Stomach (tissue), 9 donors: Measurements from ENCODE around the gene TFAP2A. TPM values are rescaled to one million over a fixed set of nuclear protein-coding genes. Genes with fewer than 3 reads are reported as not detected.
A peak's percentile ranks its signal among the peaks of the same experiment; 100 is the strongest.

ENCODE experiments used
- DNase-seq, 2 donors: peaks; one replicate each; pipeline versions ENCODE4 v3.0.0 to v3.0.0-alpha.2; 2013 to 2019
- H3K27ac ChIP-seq, 5 donors: fragments of 200-600 bp in 4 of 5; sonication (generic) in 4 of 5; one replicate each; pipeline ENCODE4 v1.5.1; 2013 to 2019; ENCODE audit warnings: mild to moderate bottlenecking in 1 of 5, moderate library complexity in 1 of 5
- H3K27me3 ChIP-seq, 3 donors: fragments of 200-600 bp; sonication (generic); one replicate each; pipeline ENCODE4 v1.5.1; 2017 to 2019; ENCODE audit warnings: mixed run types in 1 of 3
- H3K36me3 ChIP-seq, 4 donors: fragments of 200-600 bp; sonication (generic); 1 replicate in 3 of 4; 2 replicates in 1 of 4; pipeline ENCODE4 v1.5.1; 2016 to 2019
- H3K4me1 ChIP-seq, 4 donors: fragments of 200-600 bp; sonication (generic); one replicate each; pipeline ENCODE4 v1.5.1; 2016 to 2019
- H3K4me3 ChIP-seq, 4 donors: fragments of 200-600 bp; sonication (generic) in 3 of 4; one replicate each; pipeline ENCODE4 v1.5.1; 2016 to 2019; ENCODE audit warnings: mild to moderate bottlenecking in 1 of 4
- H3K9me3 ChIP-seq, 4 donors: fragments of 200-600 bp; sonication (generic); one replicate each; pipeline ENCODE4 v1.5.1; 2016 to 2019
- CTCF ChIP-seq, 7 experiments: fragments of 450-650 bp in 4 of 7; fragments of 200-600 bp in 3 of 7; sonication (generic) in 3 of 7; IDR thresholded peaks; one replicate each; pipeline ENCODE4 v1.5.1; 2016 to 2019; ENCODE audit warnings: antibody characterized with exemption in 7 of 7, control low read depth in 2 of 7, mild to moderate bottlenecking in 1 of 7
- EP300 ChIP-seq: sonication (generic); formaldehyde crosslinking; IDR thresholded peaks from one replicate; pipeline ENCODE4 v1.6.1; 2017; ENCODE audit warnings: antibody characterized with exemption
- POLR2A ChIP-seq, 4 donors: fragments of 450-650 bp; IDR thresholded peaks; one replicate each; pipeline ENCODE4 v1.6.1; 2016; ENCODE audit warnings: antibody characterized with exemption in 4 of 4, control low read depth in 2 of 4, mild to moderate bottlenecking in 1 of 4, moderate library complexity in 1 of 4
- POLR2AphosphoS5 ChIP-seq, 3 donors: sonication (generic); formaldehyde crosslinking; IDR thresholded peaks; one replicate each; pipeline ENCODE4 v1.6.1; 2016; ENCODE audit warnings: antibody characterized with exemption in 3 of 3
- WGBS, 5 donors: extraction: QIAGEN DNeasy Blood & Tissue Kit in 3 of 5; methylation state at CpG; one replicate each; pipeline versions ENCODE4 v1.1.5 to v1.1.7; 2013 to 2018; 5-methylcytosine and 5-hydroxymethylcytosine counted together
- intact Hi-C: fragments of 100-400 bp; cut with DNase I; formaldehyde crosslinking; loops from one replicate; pipeline ENCODE4 v1.15.1; 2023; ENCODE audit warnings: low total_unique reads
- polyA plus RNA-seq, 3 donors: library from polyadenylated mRNA; stranded (reverse); fragments of 200-250 nt; gene quantifications; one replicate each; pipeline ENCODE4 v1.2.3, GENCODE V29; 2013
- total RNA-seq, 5 donors: library from RNA; depleted of rRNA; stranded (reverse); fragments of >200 nt; gene quantifications; one replicate each; pipeline versions ENCODE4 v1.1.0 to v1.2.3, GENCODE V29; 2014 to 2016
- donor health status: healthy with polysubstance abuse.
- donor health status: Bipolar disorder and iron deficiency.
- donor health status: healthy.

The TFAP2A gene
- total and polyA plus RNA-seq, 8 donors = 0.18 to 10.1 (median 0.50) TPM; not detected in 5

- DNase-seq = peak in 1 of 2 donors; percentile 81
- H3K9me3 ChIP-seq = peaks cover 0 to 27% (median 8%) of the 10 kb centered on the region in 4 donors
- H3K4me1 ChIP-seq = peaks cover 40 to 67% (median 51%) of the 10 kb centered on the region in 4 donors
- H3K27ac ChIP-seq = peak overlapping the region in 4 of 5 donors; percentile 62 to 81 (median 72)
- peak overlapping the region; percentile 61 to 78 (median 72) for H3K4me3 ChIP-seq
- 0 to 1% (median 1%) methylated on average over 32 to 36 of the region's 36 CpGs for WGBS, 5 donors
- intact Hi-C loops = no loop called here
- TF ChIP-seq EP300 (no peak), POLR2AphosphoS5 (IDR thresholded peaks at IDR 0.05) (peak in 1 of 3 donors; percentile 23), POLR2A (IDR thresholded peaks at IDR 0.05) (no peak), CTCF (IDR thresholded peaks at IDR 0.05) (no peak)
- no peaks in the 10 kb centered on the region for H3K36me3 ChIP-seq
- peaks cover 53 to 100% (median 83%) of the 10 kb centered on the region in 3 donors for H3K27me3 ChIP-seq
Observed at GRCh38 chr6:10411971-10412460, 2.9 kb downstream of the TFAP2A start.

GRCh38 chr6:10411131-10411970, 3.5 kb downstream of the TFAP2A start:
- WGBS, 5 donors = 6 to 11% (median 7%) methylated on average over 38 to 65 of the region's 65 CpGs
- intact Hi-C loops = no loop called here
- H3K36me3 ChIP-seq = no peaks in the 10 kb centered on the region
- H3K4me3 ChIP-seq = peak overlapping the region; percentile 61 to 78 (median 72)
- peak overlapping the region in 4 of 5 donors; percentile 62 to 81 (median 72) for H3K27ac ChIP-seq
- no peak for DNase-seq
- H3K9me3 ChIP-seq = peaks cover 0 to 23% (median 8%) of the 10 kb centered on the region in 4 donors
- H3K4me1 ChIP-seq = peaks cover 40 to 60% (median 49%) of the 10 kb centered on the region in 4 donors
- TF ChIP-seq POLR2A (IDR thresholded peaks at IDR 0.05) (no peak), CTCF (IDR thresholded peaks at IDR 0.05) (no peak), POLR2AphosphoS5 (IDR thresholded peaks at IDR 0.05) (no peak), EP300 (no peak)
- peaks cover 46 to 100% (median 79%) of the 10 kb centered on the region in 3 donors for H3K27me3 ChIP-seq

- Histone ChIP-seq H3K27me3 (peaks cover 42 to 99% (median 70%) of the 10 kb centered on the region in 3 donors), H3K4me3 (peak overlapping the region; percentile 61 to 78 (median 72)), H3K27ac (no peak overlapping the region), H3K9me3 (peaks cover 0 to 18% (median 8%) of the 10 kb centered on the region in 4 donors), H3K36me3 (no peaks in the 10 kb centered on the region), H3K4me1 (peaks cover 38 to 52% (median 46%) of the 10 kb centered on the region in 4 donors)
- 10 to 16% (median 14%) methylated on average over 36 of the region's 36 CpGs for WGBS, 5 donors
- intact Hi-C loops = no loop called here
- TF ChIP-seq POLR2AphosphoS5 (IDR thresholded peaks at IDR 0.05) = no peak
- TF ChIP-seq CTCF (IDR thresholded peaks at IDR 0.05) = no peak
- no peak for TF ChIP-seq EP300
- no peak for TF ChIP-seq POLR2A (IDR thresholded peaks at IDR 0.05)
- no peak for DNase-seq
Observed at GRCh38 chr6:10410207-10411050, 4.4 kb downstream of the TFAP2A start.

- DNase-seq = no peak
- TF ChIP-seq POLR2AphosphoS5 (IDR thresholded peaks at IDR 0.05) = no peak
- TF ChIP-seq CTCF (IDR thresholded peaks at IDR 0.05) = no peak
- TF ChIP-seq EP300 = no peak
- TF ChIP-seq POLR2A (IDR thresholded peaks at IDR 0.05) = no peak
- no peak overlapping the region for H3K4me3 ChIP-seq
- H3K27me3 ChIP-seq = peaks cover 42 to 99% (median 64%) of the 10 kb centered on the region in 3 donors
- intact Hi-C loops = no loop called here
- H3K36me3 ChIP-seq = no peaks in the 10 kb centered on the region
- 10 to 23% (median 17%) methylated on average over 22 to 30 of the region's 30 CpGs for WGBS, 5 donors
- H3K4me1 ChIP-seq = peaks cover 31 to 48% (median 41%) of the 10 kb centered on the region in 4 donors
- peaks cover 0 to 17% (median 8%) of the 10 kb centered on the region in 4 donors for H3K9me3 ChIP-seq
- no peak overlapping the region for H3K27ac ChIP-seq
Observed at GRCh38 chr6:10409731-10410206, 5.1 kb downstream of the TFAP2A start.
